Psoas muscle (tissue), 7 donors: ENCODE results near the gene SPEM3. TPM values are rescaled to one million over a fixed set of nuclear protein-coding genes. Genes with fewer than 3 reads are reported as not detected.

ENCODE experiments used
- polyA plus RNA-seq, 3 donors: library from polyadenylated mRNA; stranded (reverse); fragments of 200-250 nt; gene quantifications; one replicate each; pipeline ENCODE4 v1.2.3, GENCODE V29; 2013
- total RNA-seq, 4 donors: library from RNA; stranded (reverse); fragmentation: NEBNext Ultra II Directional in 2 of 4; extraction: Animal tissue kit (Norgen Biotek cat#: 25700) in 2 of 4; gene quantifications; one replicate each; pipeline versions ENCODE4 v1.2.1 to v1.2.4, GENCODE V29; 2021 to 2023
- donor health status: healthy with polysubstance abuse.
- donor health status: DM: no; HTN: no; CAD: no; lungs with moderate emphysema.
- donor health status: Bipolar disorder and iron deficiency.
- donor health status: healthy.
- donor health status: DM: no; HTN: no; CAD: no.
- donor health status: DM: no; HTN: no; CAD: no.
- donor health status: DM: yes; HTN: yes; CAD: no.

SPEM3 gene
- total and polyA plus RNA-seq, 7 donors = 0.01 TPM; not detected in 6

Other genes with a start within 250 kb of the SPEM3 start
Only the 30 nearest of the 39 such genes appear.
- gene CTDNEP1, start 177.1 kb upstream of the SPEM3 start, total RNA-seq = 100 to 1,000 TPM; 208 to 332 (median 254) TPM
- gene CTDNEP1, start 177.1 kb upstream of the SPEM3 start, polyA plus RNA-seq = 100 to 1,000 TPM; 171 to 281 (median 196) TPM
- gene ELP5, start 176.6 kb upstream of the SPEM3 start, total RNA-seq = 10 to 100 TPM; 55.7 to 87.0 (median 74.8) TPM
- gene ELP5, start 176.6 kb upstream of the SPEM3 start, polyA plus RNA-seq = 100 to 1,000 TPM in 1 of 3 donors, 10 to 100 TPM in 2; 50.4 to 104 (median 86.0) TPM
- gene CLDN7, start 166.4 kb upstream of the SPEM3 start, total RNA-seq = 1 to 10 TPM in 2 of 4 donors, under 1 TPM in 1, not detected in 1; 0.57 to 1.0 (median 1.0) TPM
- 1 to 10 TPM in 1 of 3 donors, under 1 TPM in 2; 0.48 to 1.1 (median 0.83) TPM for gene CLDN7, start 166.4 kb upstream of the SPEM3 start, polyA plus RNA-seq
- 100 to 1,000 TPM in 3 of 4 donors, 10 to 100 TPM in 1; 50.9 to 257 (median 139) TPM for gene SLC2A4, start 147.1 kb upstream of the SPEM3 start, total RNA-seq
- 100 to 1,000 TPM in 1 of 3 donors, 10 to 100 TPM in 2; 19.4 to 127 (median 33.8) TPM for gene SLC2A4, start 147.1 kb upstream of the SPEM3 start, polyA plus RNA-seq
- gene YBX2, start 134.2 kb upstream of the SPEM3 start, total RNA-seq = 1 to 10 TPM in 1 of 4 donors, under 1 TPM in 3; 0.37 to 1.0 (median 0.75) TPM
- 1 to 10 TPM in 1 of 3 donors, under 1 TPM in 2; 0.14 to 1.8 (median 0.21) TPM for gene YBX2, start 134.2 kb upstream of the SPEM3 start, polyA plus RNA-seq
- gene EIF5A, start 121.2 kb upstream of the SPEM3 start, total RNA-seq = 100 to 1,000 TPM; 293 to 730 (median 567) TPM
- 1,000 to 10,000 TPM in 1 of 3 donors, 100 to 1,000 TPM in 2; 468 to 1,107 (median 518) TPM for gene EIF5A, start 121.2 kb upstream of the SPEM3 start, polyA plus RNA-seq
- 100 to 1,000 TPM in 1 of 4 donors, 10 to 100 TPM in 3; 71.8 to 101 (median 82.5) TPM for gene GPS2, start 113.5 kb upstream of the SPEM3 start, total RNA-seq
- gene GPS2, start 113.5 kb upstream of the SPEM3 start, polyA plus RNA-seq = 100 to 1,000 TPM; 139 to 197 (median 146) TPM
- 10 to 100 TPM; 24.0 to 53.8 (median 32.6) TPM for gene NEURL4, start 99.5 kb upstream of the SPEM3 start, total RNA-seq
- 10 to 100 TPM; 20.7 to 38.7 (median 22.9) TPM for gene NEURL4, start 99.5 kb upstream of the SPEM3 start, polyA plus RNA-seq
- gene ACAP1, start 92.3 kb upstream of the SPEM3 start, total RNA-seq = 10 to 100 TPM; 12.2 to 20.7 (median 15.7) TPM
- gene ACAP1, start 92.3 kb upstream of the SPEM3 start, polyA plus RNA-seq = 10 to 100 TPM in 1 of 3 donors, 1 to 10 TPM in 2; 1.9 to 11.9 (median 2.4) TPM
- gene KCTD11, start 76.7 kb upstream of the SPEM3 start, total RNA-seq = 1 to 10 TPM; 4.5 to 5.2 (median 5.1) TPM
- 10 to 100 TPM in 1 of 3 donors, 1 to 10 TPM in 2; 2.9 to 13.2 (median 9.9) TPM for gene KCTD11, start 76.7 kb upstream of the SPEM3 start, polyA plus RNA-seq
- not detected for gene TMEM95, start 73.7 kb upstream of the SPEM3 start, total RNA-seq
- not detected for gene TMEM95, start 73.7 kb upstream of the SPEM3 start, polyA plus RNA-seq
- gene TNK1, start 47.8 kb upstream of the SPEM3 start, total RNA-seq = under 1 TPM; 0.56 to 0.86 (median 0.78) TPM
- gene TNK1, start 47.8 kb upstream of the SPEM3 start, polyA plus RNA-seq = 1 to 10 TPM in 1 of 3 donors, under 1 TPM in 2; 0.57 to 1.7 (median 0.98) TPM
- 10 to 100 TPM; 13.9 to 16.2 (median 15.1) TPM for gene PLSCR3, start 34.3 kb upstream of the SPEM3 start, total RNA-seq
- 10 to 100 TPM; 16.6 to 20.5 (median 18.7) TPM for gene PLSCR3, start 34.3 kb upstream of the SPEM3 start, polyA plus RNA-seq
- 10 to 100 TPM; 47.1 to 80.4 (median 53.5) TPM for gene TMEM256, start 24.8 kb upstream of the SPEM3 start, total RNA-seq
- gene TMEM256, start 24.8 kb upstream of the SPEM3 start, polyA plus RNA-seq = 10 to 100 TPM; 62.4 to 75.4 (median 69.7) TPM
- gene NLGN2, start 21.0 kb upstream of the SPEM3 start, total RNA-seq = 10 to 100 TPM in 1 of 4 donors, 1 to 10 TPM in 3; 6.5 to 11.5 (median 7.4) TPM
- gene NLGN2, start 21.0 kb upstream of the SPEM3 start, polyA plus RNA-seq = 1 to 10 TPM; 2.8 to 3.1 (median 2.9) TPM
- not detected for gene SPEM1, start 8.5 kb upstream of the SPEM3 start, total RNA-seq
- gene SPEM1, start 8.5 kb upstream of the SPEM3 start, polyA plus RNA-seq = under 1 TPM in 1 of 3 donors, not detected in 2; 0.06 TPM
- not detected for gene SPEM2, start 3.2 kb upstream of the SPEM3 start, total RNA-seq
- gene SPEM2, start 3.2 kb upstream of the SPEM3 start, polyA plus RNA-seq = under 1 TPM in 1 of 3 donors, not detected in 2; 0.03 TPM
- gene TMEM102, start 6.6 kb downstream of the SPEM3 start, total RNA-seq = under 1 TPM; 0.41 to 0.95 (median 0.68) TPM
- gene TMEM102, start 6.6 kb downstream of the SPEM3 start, polyA plus RNA-seq = 1 to 10 TPM in 2 of 3 donors, under 1 TPM in 1; 0.84 to 3.2 (median 1.7) TPM
- gene FGF11, start 10.7 kb downstream of the SPEM3 start, total RNA-seq = 10 to 100 TPM in 3 of 4 donors, 1 to 10 TPM in 1; 2.7 to 21.1 (median 10.1) TPM
- gene FGF11, start 10.7 kb downstream of the SPEM3 start, polyA plus RNA-seq = 1 to 10 TPM; 2.0 to 4.4 (median 3.7) TPM
- 100 to 1,000 TPM; 107 to 190 (median 147) TPM for gene CHRNB1, start 16.2 kb downstream of the SPEM3 start, total RNA-seq
- 100 to 1,000 TPM in 1 of 3 donors, 10 to 100 TPM in 2; 73.0 to 118 (median 91.7) TPM for gene CHRNB1, start 16.2 kb downstream of the SPEM3 start, polyA plus RNA-seq
- 10 to 100 TPM; 29.3 to 43.2 (median 35.5) TPM for gene ZBTB4, start 50.8 kb downstream of the SPEM3 start, total RNA-seq
- gene ZBTB4, start 50.8 kb downstream of the SPEM3 start, polyA plus RNA-seq = 10 to 100 TPM; 10.3 to 20.2 (median 13.5) TPM
- gene SLC35G6, start 52.6 kb downstream of the SPEM3 start, total RNA-seq = not detected
- gene SLC35G6, start 52.6 kb downstream of the SPEM3 start, polyA plus RNA-seq = under 1 TPM in 1 of 3 donors, not detected in 2; 0.05 TPM
- gene POLR2A, start 55.5 kb downstream of the SPEM3 start, total RNA-seq = 10 to 100 TPM; 42.7 to 74.3 (median 56.9) TPM
- gene POLR2A, start 55.5 kb downstream of the SPEM3 start, polyA plus RNA-seq = 10 to 100 TPM in 2 of 3 donors, 1 to 10 TPM in 1; 8.0 to 68.7 (median 15.0) TPM
- 10 to 100 TPM; 14.3 to 23.4 (median 15.6) TPM for gene TNFSF12, start 120.2 kb downstream of the SPEM3 start, total RNA-seq
- gene TNFSF12, start 120.2 kb downstream of the SPEM3 start, polyA plus RNA-seq = 10 to 100 TPM; 10.2 to 18.9 (median 13.8) TPM
- 1 to 10 TPM; 4.0 to 5.4 (median 4.5) TPM for gene TNFSF13, start 129.9 kb downstream of the SPEM3 start, total RNA-seq
- gene TNFSF13, start 129.9 kb downstream of the SPEM3 start, polyA plus RNA-seq = 1 to 10 TPM; 2.8 to 4.3 (median 3.1) TPM
- 10 to 100 TPM; 24.0 to 40.7 (median 38.3) TPM for gene SENP3, start 133.1 kb downstream of the SPEM3 start, total RNA-seq
- 10 to 100 TPM; 44.1 to 90.5 (median 76.1) TPM for gene SENP3, start 133.1 kb downstream of the SPEM3 start, polyA plus RNA-seq
- 10 to 100 TPM; 15.8 to 38.4 (median 26.4) TPM for gene CD68, start 150.8 kb downstream of the SPEM3 start, total RNA-seq
- gene CD68, start 150.8 kb downstream of the SPEM3 start, polyA plus RNA-seq = 100 to 1,000 TPM in 1 of 3 donors, 10 to 100 TPM in 2; 16.5 to 298 (median 21.8) TPM
- gene MPDU1, start 155.0 kb downstream of the SPEM3 start, total RNA-seq = 10 to 100 TPM; 19.3 to 40.6 (median 34.1) TPM
- gene MPDU1, start 155.0 kb downstream of the SPEM3 start, polyA plus RNA-seq = 100 to 1,000 TPM in 1 of 3 donors, 10 to 100 TPM in 2; 53.6 to 147 (median 77.8) TPM
- under 1 TPM; 0.19 to 0.71 (median 0.28) TPM for gene SOX15, start 161.2 kb downstream of the SPEM3 start, total RNA-seq
- gene SOX15, start 161.2 kb downstream of the SPEM3 start, polyA plus RNA-seq = under 1 TPM; 0.11 to 0.20 (median 0.17) TPM
- 100 to 1,000 TPM; 105 to 120 (median 114) TPM for gene FXR2, start 186.0 kb downstream of the SPEM3 start, total RNA-seq
- gene FXR2, start 186.0 kb downstream of the SPEM3 start, polyA plus RNA-seq = 100 to 1,000 TPM in 1 of 3 donors, 10 to 100 TPM in 2; 88.2 to 164 (median 92.1) TPM